ENCODE measurements around the gene FTO.

GRCh38 chr16:53769185-53769584 lies 65.2 kb downstream of the FTO start:
- TF ChIP-seq EZH2 (IDR thresholded peaks at IDR 0.05; ENCODE audit: low read depth, low read length, severe bottlenecking) (no peak), BRCA1 (IDR thresholded peaks at IDR 0.05; ENCODE audit: low read depth, low read length) (no peak), SUZ12 (IDR thresholded peaks at IDR 0.05; ENCODE audit: low read length) (no peak), EP300 (IDR thresholded peaks at IDR 0.05; ENCODE audit: borderline replicate concordance in 1 of 2, low read depth in 2 of 2, low read length in 2 of 2) (no peak), CBX5 (IDR thresholded peaks at IDR 0.05; ENCODE audit: low read depth, low read length) (no peak)

All from H1 (cell line).